GM21381 (cell line): Measurements from ENCODE around the gene ARHGAP33.
"Not testable (repeated sequence)": the region's sequence is repeated elsewhere in the genome, so short reads cannot be mapped to it uniquely, and the experiment has no call there.

Experiments used
- ATAC-seq: cut with Tn5 transposase; IDR thresholded peaks from one replicate; pipeline ENCODE4 v1.9.1; 2021; ENCODE audit warnings: mild to moderate bottlenecking, moderate library complexity; ENCODE audit not compliant: unreplicated experiment

Gene ARHGAP33

DNA sequence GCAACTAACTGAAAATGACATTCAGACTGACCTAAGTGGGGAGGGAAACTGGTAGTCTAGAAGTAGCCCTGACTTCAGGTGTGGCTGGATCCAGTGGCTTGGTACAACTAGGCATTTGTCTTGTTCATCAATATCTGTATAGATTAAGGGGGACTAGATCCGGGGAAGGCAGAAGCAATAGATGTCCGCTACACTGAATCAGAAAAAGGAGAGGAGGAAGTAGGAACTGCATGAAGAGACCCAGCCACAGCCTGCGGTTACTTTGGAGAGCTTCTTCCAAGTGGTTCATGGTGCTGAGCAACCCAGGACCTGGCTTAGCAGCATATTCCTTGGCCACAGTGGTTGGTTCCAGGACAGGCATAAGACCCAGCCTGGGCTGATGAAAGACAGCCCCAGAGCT lies 47.2 kb downstream of the ARHGAP33 start:
- ATAC-seq: no peak

DNA sequence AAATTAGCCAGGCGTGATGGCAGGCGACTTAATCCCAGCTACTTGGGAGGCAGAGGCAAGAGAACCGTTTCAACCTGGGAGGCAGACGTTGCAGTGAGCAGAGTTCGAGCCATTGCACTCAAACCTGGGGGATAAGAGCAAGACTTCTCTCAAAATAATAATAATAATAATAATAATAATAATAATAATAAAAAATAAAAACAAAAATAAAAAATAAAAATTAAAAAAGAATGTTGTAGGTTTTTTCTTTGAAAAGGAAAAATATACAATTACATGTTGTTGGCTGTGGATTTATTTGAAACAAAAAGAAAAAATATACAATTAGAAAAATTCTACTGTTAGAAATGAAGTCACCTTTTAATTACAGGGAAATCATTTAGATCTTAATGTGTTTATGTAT lies 48.8 kb downstream of the ARHGAP33 start:
- no peak for ATAC-seq

GRCh38 chr19:35828692-35829301 lies 53.4 kb downstream of the ARHGAP33 start:
- no peak for ATAC-seq

GRCh38 chr19:35830986-35831385 lies 55.6 kb downstream of the ARHGAP33 start:
- no peak for ATAC-seq

DNA sequence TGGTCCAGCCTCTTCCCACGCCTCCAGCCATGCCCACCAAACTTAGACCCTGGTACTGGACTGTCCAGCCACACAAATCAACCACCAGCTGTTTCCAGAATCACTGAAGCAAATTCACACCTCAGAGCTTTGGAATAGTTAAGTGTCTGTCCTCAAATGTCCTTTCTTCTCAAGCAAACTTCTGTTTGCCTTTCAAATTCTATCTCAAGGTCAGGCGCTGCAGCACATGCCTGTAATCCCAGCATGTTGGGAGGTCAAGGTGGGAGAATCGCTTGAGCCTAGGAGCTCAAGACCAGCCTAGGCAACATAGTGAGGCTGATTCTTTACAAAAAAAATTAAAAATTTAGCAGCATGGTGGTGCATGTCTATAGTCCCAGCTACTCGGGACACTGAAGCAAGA lies 56.7 kb downstream of the ARHGAP33 start:
- no peak for ATAC-seq

DNA sequence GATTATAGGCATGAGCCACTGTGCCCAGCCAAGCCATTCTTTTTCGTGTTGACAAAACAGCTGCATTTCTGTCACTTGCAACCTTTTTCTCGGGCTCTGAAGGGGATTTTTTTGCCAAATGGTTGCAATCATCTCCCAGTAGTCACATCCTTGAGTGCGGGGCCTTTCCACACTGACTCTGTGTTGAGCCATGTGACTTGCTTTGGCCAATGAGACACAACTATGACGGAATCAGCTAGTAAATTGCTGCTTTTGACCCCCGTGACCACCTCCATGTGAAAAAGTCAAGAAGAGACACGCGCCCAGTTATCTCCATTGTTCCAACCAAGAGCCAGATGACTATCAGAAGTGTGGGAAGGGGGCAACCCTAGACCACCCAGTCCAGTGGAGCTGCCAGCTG lies 58.6 kb downstream of the ARHGAP33 start:
- no peak for ATAC-seq

- not testable (repeated sequence) for ATAC-seq
These were observed 60.7 kb downstream of the ARHGAP33 start for GRCh38 chr19:35836096-35836495.
